Neural progenitor cell (in vitro differentiated cells): ENCODE data around the gene ARHGAP9.

ENCODE experiments used
- EZH2 ChIP-seq: fragments of 200-600 bp; sonication (generic); IDR thresholded peaks from 2 replicates; pipeline ENCODE4 v1.6.1; 2017; ENCODE audit warnings: antibody characterized with exemption, mild to moderate bottlenecking, moderate library complexity
- EZH2phosphoT487 ChIP-seq: fragments of 200-600 bp; sonication (generic); IDR thresholded peaks from 2 replicates; pipeline ENCODE4 v1.6.1; 2017; ENCODE audit warnings: antibody characterized with exemption
- TF ChIP-seq, protein P1 (sequence below): fragments of 200-600 bp; sonication (generic); IDR thresholded peaks from 2 replicates; pipeline ENCODE4 v1.5.1; 2017; ENCODE audit warnings: antibody characterized with exemption, mild to moderate bottlenecking

DNA sequence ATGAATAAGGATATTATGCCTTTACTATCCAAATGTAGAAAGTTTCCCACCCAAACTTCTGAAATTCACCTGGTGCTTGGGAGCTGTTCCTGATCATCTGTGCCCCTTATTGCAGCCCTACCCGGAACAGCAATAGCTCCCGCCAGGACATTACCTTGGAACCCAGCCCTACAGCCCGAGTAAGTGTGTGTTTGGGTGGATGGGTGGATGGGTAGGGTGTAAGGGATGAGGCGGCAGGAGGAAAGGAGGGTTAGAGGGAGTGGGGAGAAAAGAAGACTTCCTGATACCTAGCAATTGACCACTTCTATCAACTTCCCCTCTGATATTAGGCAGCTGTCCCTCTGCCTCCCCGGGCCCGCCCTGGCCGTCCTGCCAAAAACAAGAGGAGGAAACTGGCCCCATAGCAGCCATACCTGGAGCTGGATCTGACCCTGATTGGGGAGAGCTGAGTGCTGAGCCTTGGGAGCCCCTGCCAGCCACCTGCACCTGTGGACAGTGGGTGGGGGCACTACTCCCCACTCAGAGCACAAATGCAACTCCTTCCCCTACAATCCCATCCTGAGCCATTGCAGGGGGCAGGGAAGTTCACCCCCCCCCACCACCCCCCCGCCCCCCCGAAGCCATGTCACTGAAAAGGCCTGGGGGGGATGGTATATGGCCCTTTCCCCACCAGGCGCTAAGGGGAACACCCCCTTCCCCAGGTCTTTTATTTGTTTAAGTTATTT, 49.3 kb upstream of the ARHGAP9 start:
- TF ChIP-seq, protein P1, sequence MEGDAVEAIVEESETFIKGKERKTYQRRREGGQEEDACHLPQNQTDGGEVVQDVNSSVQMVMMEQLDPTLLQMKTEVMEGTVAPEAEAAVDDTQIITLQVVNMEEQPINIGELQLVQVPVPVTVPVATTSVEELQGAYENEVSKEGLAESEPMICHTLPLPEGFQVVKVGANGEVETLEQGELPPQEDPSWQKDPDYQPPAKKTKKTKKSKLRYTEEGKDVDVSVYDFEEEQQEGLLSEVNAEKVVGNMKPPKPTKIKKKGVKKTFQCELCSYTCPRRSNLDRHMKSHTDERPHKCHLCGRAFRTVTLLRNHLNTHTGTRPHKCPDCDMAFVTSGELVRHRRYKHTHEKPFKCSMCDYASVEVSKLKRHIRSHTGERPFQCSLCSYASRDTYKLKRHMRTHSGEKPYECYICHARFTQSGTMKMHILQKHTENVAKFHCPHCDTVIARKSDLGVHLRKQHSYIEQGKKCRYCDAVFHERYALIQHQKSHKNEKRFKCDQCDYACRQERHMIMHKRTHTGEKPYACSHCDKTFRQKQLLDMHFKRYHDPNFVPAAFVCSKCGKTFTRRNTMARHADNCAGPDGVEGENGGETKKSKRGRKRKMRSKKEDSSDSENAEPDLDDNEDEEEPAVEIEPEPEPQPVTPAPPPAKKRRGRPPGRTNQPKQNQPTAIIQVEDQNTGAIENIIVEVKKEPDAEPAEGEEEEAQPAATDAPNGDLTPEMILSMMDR = no peak
- TF ChIP-seq EZH2phosphoT487 = no peak
- TF ChIP-seq EZH2 = no peak
